Erythroblast (primary cell): ENCODE data around the gene PIAS1.

Experiments used
- GATA1 ChIP-seq: IDR thresholded peaks from 2 replicates; pipeline ENCODE4 v1.6.1; 2011; ENCODE audit warnings: low read depth, mild to moderate bottlenecking, control low read depth, low read length, moderate library complexity
- POLR2A ChIP-seq: IDR thresholded peaks from 2 replicates; pipeline ENCODE4 v1.6.1; 2011; ENCODE audit warnings: mild to moderate bottlenecking, low read length

GRCh38 chr15:68112706-68113105 is 58.6 kb downstream of the PIAS1 start:
- TF ChIP-seq POLR2A: no peak
- TF ChIP-seq GATA1: no peak
